K562 (cell line): ENCODE data around the gene B3GALT5. TPM values are rescaled to one million over a fixed set of nuclear protein-coding genes. Genes with fewer than 3 reads are reported as not detected.

Source experiments
- ATAC-seq: fragments of 200-7000 bp; cut with Tn5 transposase; 3 replicates; pipeline ENCODE4 v1.9.1; 2020; ENCODE audit warnings: moderate library complexity
- BruUV-seq: library from RNA; stranded (reverse); fragments of 400-500 nt; replicated peaks from 2 replicates; lab custom pipeline; 2021; lab: Mats Ljungman, UMichigan
- CTCF ChIA-PET: fragments of 300-600 bp; formaldehyde crosslinking; extraction: SDS; loops from one replicate; lab custom pipeline; 2021; ENCODE audit warnings: low intra/inter-chr PET ratio; lab: Yijun Ruan, JAX
- POLR2A ChIA-PET: fragments of 300-600, 350-650 bp; sonication (Branson Sonifier 250); formaldehyde crosslinking; extraction: SDS; loops from one replicate; lab custom pipeline; 2021; ENCODE audit warnings: antibody characterized with exemption, inconsistent platforms; lab: Yijun Ruan, JAX
- DNase-seq, 4 experiments: peaks; one replicate each; pipeline versions ENCODE4 v3.0.0 to v3.0.0-alpha.2; 2011 to 2018; ENCODE audit warnings: low spot score in 3 of 4, mixed read lengths in 3 of 4; ENCODE audit errors: extremely low read depth in 1 of 4
- FAIRE-seq: peaks from 2 replicates; lab custom pipeline; 2011; peaks lifted over from hg19 to GRCh38; lab: Jason Lieb, UNC
- H2AFZ ChIP-seq: 2 replicates; pipeline ENCODE4 v1.6.0; 2011; ENCODE audit warnings: low read depth, low read length, control low read depth, inconsistent platforms
- H3K27ac ChIP-seq: fragments of 200-600 bp; 3 replicates; pipeline ENCODE4 v1.8.0; 2011; ENCODE audit warnings: low read depth, mild to moderate bottlenecking, control low read depth, inconsistent platforms, low read length, moderate library complexity, mixed read lengths; ENCODE audit errors: extremely low read depth
- H3K27me3 ChIP-seq, 2 experiments: fragments of 300-600 bp in 1 of 2; 2 replicates in 1 of 2; 3 replicates in 1 of 2; pipeline versions ENCODE4 v1.6.0 to v1.8.0; 2011; ENCODE audit warnings: inconsistent platforms in 2 of 2, low read length in 2 of 2, mild to moderate bottlenecking in 1 of 2, mixed read lengths in 1 of 2, moderate library complexity in 1 of 2; ENCODE audit not compliant: control insufficient read depth in 2 of 2, insufficient read depth in 2 of 2
- H3K36me3 ChIP-seq: fragments of 300-600 bp; 3 replicates; pipeline ENCODE4 v1.8.0; 2011; ENCODE audit warnings: mild to moderate bottlenecking, low read length, inconsistent platforms; ENCODE audit not compliant: control insufficient read depth, insufficient read depth
- H3K4me1 ChIP-seq, 2 experiments: fragments of 200-600 bp in 1 of 2; replicated peaks in 1 of 2; 2 replicates in 1 of 2; 3 replicates in 1 of 2; pipeline versions ENCODE4 v1.5.1 to v1.8.0; 2011; ENCODE audit warnings: inconsistent platforms in 2 of 2, low read length in 2 of 2, mild to moderate bottlenecking in 1 of 2, mixed read lengths in 1 of 2, moderate library complexity in 1 of 2; ENCODE audit not compliant: control insufficient read depth in 2 of 2, insufficient read depth in 2 of 2
- H3K4me2 ChIP-seq: 2 replicates; pipeline ENCODE4 v1.6.1; 2011; ENCODE audit warnings: low read length, control low read depth, inconsistent platforms, mixed read lengths; ENCODE audit not compliant: insufficient read depth
- H3K4me3 ChIP-seq: fragments of 200-600 bp; sonication (generic), shearing (Covaris generic); 2 replicates; pipeline ENCODE4 v1.5.1; 2016; ENCODE audit warnings: control low read depth, inconsistent platforms
- H3K79me2 ChIP-seq: fragments of 200-600 bp; 3 replicates; pipeline ENCODE4 v1.8.0; 2011; ENCODE audit warnings: low read length, inconsistent platforms; ENCODE audit not compliant: control insufficient read depth, insufficient read depth
- H3K9ac ChIP-seq, 2 experiments: 2 replicates each; pipeline versions ENCODE4 v1.6.0 to v1.6.1; 2011; ENCODE audit warnings: low read depth in 2 of 2, low read length in 2 of 2, control low read depth in 1 of 2, inconsistent platforms in 1 of 2, mild to moderate bottlenecking in 1 of 2, mixed read lengths in 1 of 2; ENCODE audit not compliant: insufficient read depth in 1 of 2
- H3K9me1 ChIP-seq: one replicate; pipeline ENCODE4 v1.6.0; 2011; ENCODE audit warnings: inconsistent platforms, mild to moderate bottlenecking, low read length, moderate library complexity; ENCODE audit not compliant: control insufficient read depth, insufficient read depth
- H3K9me3 ChIP-seq: replicated peaks from 2 replicates; pipeline ENCODE4 v1.5.1; 2011; ENCODE audit warnings: low read depth, low read length, inconsistent platforms; ENCODE audit not compliant: control insufficient read depth, insufficient read depth
- H4K20me1 ChIP-seq: replicated peaks from 2 replicates; pipeline ENCODE4 v1.6.1; 2011; ENCODE audit warnings: low read length, inconsistent platforms, mixed read lengths; ENCODE audit not compliant: control insufficient read depth, insufficient read depth
- DNMT1 ChIP-seq: fragments of 450-650 bp; IDR thresholded peaks from 2 replicates; pipeline ENCODE4 v1.6.1; 2016; ENCODE audit warnings: antibody characterized with exemption, mild to moderate bottlenecking
- ILF3 ChIP-seq: fragments of 450-650 bp; IDR thresholded peaks from 2 replicates; pipeline ENCODE4 v1.6.1; 2018; ENCODE audit warnings: antibody characterized with exemption, mild to moderate bottlenecking, moderate library complexity, borderline replicate concordance
- KDM4B ChIP-seq, 2 experiments: fragments of 450-650 bp in 1 of 2; sonication (generic) in 1 of 2; IDR thresholded peaks; 2 replicates each; pipeline ENCODE4 v1.6.1; 2016 to 2017; ENCODE audit warnings: borderline replicate concordance in 2 of 2, antibody characterized with exemption in 1 of 2, low read depth in 1 of 2, mild to moderate bottlenecking in 1 of 2
- NFXL1 ChIP-seq: fragments of 450-650 bp; formaldehyde crosslinking; IDR thresholded peaks from 2 replicates; pipeline ENCODE4 v1.4.0; 2021; ENCODE audit warnings: mild to moderate bottlenecking
- PRPF4 ChIP-seq: fragments of 200-400 bp; formaldehyde crosslinking; IDR thresholded peaks from one replicate; pipeline ENCODE4 v1.6.1; 2017; ENCODE audit warnings: low read length, low read depth, mild to moderate bottlenecking; ENCODE audit not compliant: insufficient read depth, poor library complexity, severe bottlenecking
- RFX5 ChIP-seq: IDR thresholded peaks from 2 replicates; pipeline ENCODE4 v1.6.1; 2011; ENCODE audit warnings: low read depth, mild to moderate bottlenecking, improper control_type of control experiment, low read length
- SNAPC5 ChIP-seq: fragments of 250-450 bp; sonication (Bioruptor Pico); IDR thresholded peaks from 2 replicates; pipeline ENCODE4 v1.8.0; 2021; ENCODE audit warnings: moderate library complexity, mild to moderate bottlenecking, inconsistent platforms
- U2AF1 ChIP-seq: fragments of 200-400 bp; formaldehyde crosslinking; optimal IDR thresholded peaks from 2 replicates; pipeline ENCODE3; 2017; ENCODE audit warnings: mild to moderate bottlenecking, low read depth, low read length, moderate library complexity
- ZNF436 ChIP-seq: fragments of 250-450, 450-650 bp; sonication (Bioruptor Pico); formaldehyde crosslinking; IDR thresholded peaks from 2 replicates; pipeline ENCODE4 v1.7.0; 2020; ENCODE audit warnings: mild to moderate bottlenecking
- ZNF644 ChIP-seq: fragments of 200-800 bp; sonication (Bioruptor generic); IDR thresholded peaks from 2 replicates; pipeline ENCODE4 v1.6.1; 2016; ENCODE audit warnings: low read depth, missing genetic modification characterization, missing compliant biosample characterization
- WGBS: fragments of 100-300 bp; shearing (Covaris generic); methylation state at CpG from one replicate; pipeline ENCODE4 v1.1.6; 2016; ENCODE audit warnings: low coverage, mixed read lengths; ENCODE audit not compliant: insufficient coverage; ENCODE audit errors: missing lambda C conversion rate; 5-methylcytosine and 5-hydroxymethylcytosine counted together
- in situ Hi-C: fragments of 300-500 bp; cut with MboI; formaldehyde crosslinking; loops from 4 replicates; pipeline ENCODE4 v1.15.0; 2018; ENCODE audit warnings: inconsistent platforms, mixed read lengths
- intact Hi-C: fragments of 100-400 bp; cut with micrococcal nuclease; formaldehyde crosslinking; loops from 2 replicates; pipeline ENCODE4 v1.14.2; 2022
- polyA plus RNA-seq, 8 experiments: library from polyadenylated mRNA; depleted of rRNA in 4 of 8; stranded (reverse) in 5 of 8; unstranded in 3 of 8; fragments of >200 nt; fragmentation: Nextera tagmentation in 2 of 8; fragmentation: Illumina TruSeq in 1 of 8; extraction: Ambion mirVana in 2 of 8; extraction: Trizol in 1 of 8; gene quantifications; 2 replicates each; pipeline versions ENCODE4 v1.2.1 to v1.2.3, GENCODE V29; 2011 to 2014; ENCODE audit warnings: inconsistent platforms in 1 of 8, missing spikeins in 1 of 8
- total RNA-seq, 7 experiments: library from RNA; depleted of rRNA in 6 of 7; stranded (reverse); fragments of >200 nt in 6 of 7; fragmentation: Illumina TruSeq in 2 of 7; extraction: Trizol in 2 of 7; gene quantifications; 2 replicates each; pipeline versions ENCODE4 v1.2.1 to v1.2.3, GENCODE V29; 2011 to 2021; ENCODE audit warnings: low replicate concordance in 1 of 7
- TF ChIP-seq, protein P1 (sequence below): sonication (generic); formaldehyde crosslinking; IDR thresholded peaks from 2 replicates; pipeline ENCODE4 v1.8.1; 2022; ENCODE audit warnings: missing genetic modification reagents
- TF ChIP-seq, protein P2 (sequence below): fragments of 450-650 bp; IDR thresholded peaks from 2 replicates; pipeline ENCODE4 v1.6.1; 2016; ENCODE audit warnings: antibody characterized with exemption

The B3GALT5 gene
- total and polyA plus RNA-seq, 9 of the 15 experiments (the other 6 are each of a cell fraction or from before 2014, with no cell fraction given): 0.02 TPM; not detected in 8

DNA sequence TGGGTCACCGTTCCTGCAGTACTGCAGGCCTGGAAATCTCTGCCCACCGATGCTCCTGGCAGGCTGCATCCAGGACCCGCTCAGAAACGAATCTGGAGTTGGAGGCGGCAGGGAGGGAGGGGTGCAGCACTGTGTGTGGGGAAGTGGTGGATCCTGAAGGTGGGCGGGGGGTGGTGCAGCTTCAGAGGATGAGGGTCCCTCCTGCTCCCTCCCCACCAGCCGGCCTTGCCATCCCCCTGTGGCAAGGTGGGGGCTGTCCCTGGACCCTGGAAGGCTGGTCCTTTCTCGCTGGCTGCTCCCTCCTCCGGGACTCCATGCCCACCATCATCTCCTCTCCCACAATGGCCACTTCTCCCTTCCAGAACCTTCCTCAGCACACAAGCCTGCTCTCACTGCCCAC lies 60.4 kb downstream of the B3GALT5 start:
- Histone ChIP-seq H3K36me3 (no peaks in the 10 kb centered on the region), H3K9ac (no peak overlapping the region), H3K4me2 (no peak overlapping the region), H3K4me1 (no peaks in the 10 kb centered on the region), H2AFZ (no peak overlapping the region), H4K20me1 (peaks cover 3% of the 10 kb centered on the region; the same call in 1 of the 2 replicates), H3K9me1 (no peaks in the 10 kb centered on the region), H3K79me2 (no peaks in the 10 kb centered on the region), H3K27ac (no peak overlapping the region), H3K9me3 (no peaks in the 10 kb centered on the region), H3K4me3 (no peak overlapping the region), H3K27me3 (peaks cover 31 to 47% of the 10 kb centered on the region in 2 experiments)
- FAIRE-seq (no peak), ATAC-seq (no peak), DNase-seq (no peak)
- in situ Hi-C loops: no loop called here
- intact Hi-C loops: no loop called here
- ChIA-PET CTCF (no interaction called here), POLR2A (no interaction called here)
- WGBS: 0% methylated on average over 9 of the region's 9 CpGs
- no TSS peak for BruUV-seq
- no peak for TF ChIP-seq NFXL1
- TF ChIP-seq, protein P1, sequence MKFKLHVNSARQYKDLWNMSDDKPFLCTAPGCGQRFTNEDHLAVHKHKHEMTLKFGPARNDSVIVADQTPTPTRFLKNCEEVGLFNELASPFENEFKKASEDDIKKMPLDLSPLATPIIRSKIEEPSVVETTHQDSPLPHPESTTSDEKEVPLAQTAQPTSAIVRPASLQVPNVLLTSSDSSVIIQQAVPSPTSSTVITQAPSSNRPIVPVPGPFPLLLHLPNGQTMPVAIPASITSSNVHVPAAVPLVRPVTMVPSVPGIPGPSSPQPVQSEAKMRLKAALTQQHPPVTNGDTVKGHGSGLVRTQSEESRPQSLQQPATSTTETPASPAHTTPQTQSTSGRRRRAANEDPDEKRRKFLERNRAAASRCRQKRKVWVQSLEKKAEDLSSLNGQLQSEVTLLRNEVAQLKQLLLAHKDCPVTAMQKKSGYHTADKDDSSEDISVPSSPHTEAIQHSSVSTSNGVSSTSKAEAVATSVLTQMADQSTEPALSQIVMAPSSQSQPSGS (CRISPR knock-in tag): no peak

DNA sequence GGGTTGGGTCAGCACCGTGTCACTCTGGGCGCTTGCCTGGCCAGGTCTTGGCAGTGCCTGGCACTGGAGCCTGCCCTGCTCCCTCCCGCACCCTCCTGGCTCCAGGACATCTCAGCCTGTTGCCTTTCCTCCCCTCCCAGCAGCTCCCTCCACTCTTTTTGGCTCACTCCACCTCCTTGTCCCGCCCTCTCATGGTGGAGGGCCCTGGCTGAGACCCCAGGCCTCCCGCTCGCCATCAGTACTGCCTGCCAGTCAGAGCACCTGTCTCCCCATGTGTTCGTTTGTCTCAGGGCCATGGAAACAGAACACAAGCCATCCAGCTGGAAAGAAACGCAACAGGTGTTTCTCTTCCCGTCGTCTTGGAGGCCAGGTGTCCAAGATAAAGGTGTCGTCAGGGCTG lies 61.0 kb downstream of the B3GALT5 start:
- Histone ChIP-seq H3K9me1 (no peaks in the 10 kb centered on the region), H3K79me2 (no peaks in the 10 kb centered on the region), H3K4me3 (no peak overlapping the region), H3K36me3 (no peaks in the 10 kb centered on the region), H3K4me1 (no peaks in the 10 kb centered on the region), H3K4me2 (no peak overlapping the region), H3K9ac (no peak overlapping the region), H4K20me1 (peaks cover 3% of the 10 kb centered on the region; the same call in 1 of the 2 replicates), H3K27ac (no peak overlapping the region), H2AFZ (no peak overlapping the region), H3K9me3 (no peaks in the 10 kb centered on the region), H3K27me3 (peaks cover 31 to 42% of the 10 kb centered on the region in 2 experiments)
- ATAC-seq (no peak), DNase-seq (no peak), FAIRE-seq (no peak)
- 0% methylated on average over 10 of the region's 11 CpGs for WGBS
- in situ Hi-C loops (no loop called here), intact Hi-C loops (no loop called here)
- BruUV-seq: no TSS peak
- no peak for TF ChIP-seq PRPF4
- no peak for TF ChIP-seq SNAPC5 (CRISPR knock-in tag)
- TF ChIP-seq KDM4B (IDR thresholded peaks at IDR 0.05; ENCODE audit: borderline replicate concordance in 2 of 2, low read depth in 1 of 2): no peak
- TF ChIP-seq DNMT1: no peak
- no peak for TF ChIP-seq U2AF1
- TF ChIP-seq ZNF644 (tag): no peak
- TF ChIP-seq RFX5: no peak
- TF ChIP-seq ZNF436 (CRISPR knock-in tag): no peak
- no peak for TF ChIP-seq ILF3
- TF ChIP-seq, protein P2, sequence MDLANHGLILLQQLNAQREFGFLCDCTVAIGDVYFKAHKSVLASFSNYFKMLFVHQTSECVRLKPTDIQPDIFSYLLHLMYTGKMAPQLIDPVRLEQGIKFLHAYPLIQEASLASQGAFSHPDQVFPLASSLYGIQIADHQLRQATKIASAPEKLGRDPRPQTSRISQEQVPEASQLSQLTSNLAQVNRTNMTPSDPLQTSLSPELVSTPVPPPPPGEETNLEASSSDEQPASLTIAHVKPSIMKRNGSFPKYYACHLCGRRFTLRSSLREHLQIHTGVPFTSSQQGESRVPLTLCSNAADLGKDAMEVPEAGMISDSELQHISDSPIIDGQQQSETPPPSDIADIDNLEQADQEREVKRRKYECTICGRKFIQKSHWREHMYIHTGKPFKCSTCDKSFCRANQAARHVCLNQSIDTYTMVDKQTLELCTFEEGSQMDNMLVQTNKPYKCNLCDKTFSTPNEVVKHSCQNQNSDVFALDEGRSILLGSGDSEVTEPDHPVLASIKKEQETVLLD: no peak
- POLR2A ChIA-PET: no interaction called here
- CTCF ChIA-PET: no interaction called here
